CD4-positive, alpha-beta T cell treated with Interleukin-2 at 100 ng/mL for 4 hours (primary cell): ENCODE measurements around the gene FUS.
"Not testable (repeated sequence)": the region's sequence is repeated elsewhere in the genome, so short reads cannot be mapped to it uniquely, and the experiment has no call there.

Experiments used
- DNase-seq: peaks from one replicate; pipeline ENCODE4 v3.0.0-alpha.2; 2020; ENCODE audit warnings: low spot score

The FUS gene

GRCh38 chr16:31186930-31187807 lies 7.2 kb downstream of the FUS start:
- DNase-seq: no peak

- DNase-seq: no peak
Observed at GRCh38 chr16:31187808-31188189, 7.9 kb downstream of the FUS start.

- DNase-seq: no peak
Observed at GRCh38 chr16:31188450-31189411, 8.8 kb downstream of the FUS start.

DNA sequence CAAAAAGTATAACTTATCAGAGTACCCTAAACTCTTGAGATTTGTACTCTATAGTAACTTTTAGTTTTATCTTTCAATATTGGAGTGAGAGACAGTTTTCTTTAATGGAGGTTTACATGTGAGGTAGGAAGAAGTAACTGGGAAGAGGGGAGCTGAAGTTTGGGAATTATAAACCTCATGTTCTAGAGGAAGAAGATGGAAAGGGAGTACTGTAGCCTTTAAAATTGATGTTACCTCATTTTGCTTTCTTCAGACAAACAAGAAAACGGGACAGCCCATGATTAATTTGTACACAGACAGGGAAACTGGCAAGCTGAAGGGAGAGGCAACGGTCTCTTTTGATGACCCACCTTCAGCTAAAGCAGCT lies 9.5 kb downstream of the FUS start:
- no peak for DNase-seq

- DNase-seq: no peak
Observed at GRCh38 chr16:31190061-31190460, 10.1 kb downstream of the FUS start.

- DNase-seq: no peak
Observed at GRCh38 chr16:31190818-31191444, 11.0 kb downstream of the FUS start.

DNA sequence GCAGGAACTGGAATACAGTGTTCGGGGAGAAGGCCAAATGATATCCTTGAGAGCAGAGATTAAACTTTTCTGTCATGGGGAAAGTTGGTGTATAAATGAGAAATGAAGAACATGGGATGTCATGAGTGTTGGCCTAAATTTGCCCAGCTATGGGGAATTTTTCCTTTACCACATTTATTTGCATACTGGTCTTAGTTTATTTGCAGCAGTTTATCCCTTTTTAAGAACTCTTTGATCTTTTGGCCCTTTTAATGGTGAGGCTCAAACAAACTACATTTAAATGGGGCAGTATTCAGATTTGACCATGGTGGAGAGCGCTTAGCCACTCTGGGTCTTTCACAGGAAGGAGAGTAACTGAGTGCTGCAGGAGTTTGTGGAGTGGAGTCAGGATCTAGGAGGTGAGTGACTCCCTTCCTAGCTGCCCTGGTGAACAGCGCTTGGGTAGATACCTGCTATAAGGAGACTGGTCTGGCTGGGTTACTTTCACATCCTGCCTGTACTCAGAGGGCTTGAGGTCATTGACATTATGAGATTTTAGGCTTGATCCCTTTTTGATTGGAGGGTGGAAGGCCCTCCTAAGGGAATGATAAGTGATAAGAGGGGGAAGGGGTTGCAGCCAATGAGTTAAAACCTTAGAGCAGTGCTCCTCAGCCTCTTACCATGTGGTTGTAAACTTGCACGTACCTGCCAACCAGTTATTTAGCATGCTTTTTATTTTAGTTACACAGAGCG lies 11.9 kb downstream of the FUS start:
- no peak for DNase-seq

DNA sequence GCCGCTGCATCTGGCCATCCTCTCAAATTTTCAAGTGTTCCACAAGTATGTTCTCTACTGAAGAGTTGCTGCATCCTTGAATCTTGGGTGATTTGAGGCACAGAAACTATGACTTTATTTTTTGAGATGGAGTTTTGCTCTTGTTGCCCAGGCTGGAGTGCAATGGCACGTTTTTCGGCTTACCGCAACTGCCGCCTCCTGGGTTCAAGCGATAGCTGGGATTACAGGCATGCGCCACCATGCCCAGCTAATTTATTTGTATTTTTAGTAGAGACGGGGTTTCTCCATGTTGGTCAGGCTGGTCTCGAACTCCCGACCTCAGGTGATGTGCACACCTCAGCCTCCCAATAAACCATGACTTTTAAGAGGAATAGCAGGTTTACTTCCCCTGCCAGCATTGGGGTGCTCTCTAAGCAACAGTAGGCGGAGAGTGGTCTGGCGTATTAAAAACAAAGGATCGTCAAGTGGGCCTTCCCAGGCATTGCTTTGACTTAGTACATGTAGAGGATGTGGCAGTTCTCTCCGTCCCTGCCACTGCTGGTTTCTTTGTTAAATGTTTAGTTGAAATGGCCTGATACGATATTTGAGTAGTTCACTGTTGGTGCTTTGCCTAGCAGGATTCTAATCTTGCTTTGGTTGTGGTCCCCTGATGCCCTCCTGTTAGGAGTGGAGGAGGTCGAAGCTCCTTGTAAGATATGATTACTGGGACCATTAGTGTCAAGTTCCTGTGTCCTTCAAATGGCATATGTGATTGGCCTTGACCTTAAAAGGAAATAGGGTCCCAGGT lies 13.1 kb downstream of the FUS start:
- DNase-seq: no peak

- no peak for DNase-seq
Observed at GRCh38 chr16:31193874-31194273, 13.9 kb downstream of the FUS start.

DNA sequence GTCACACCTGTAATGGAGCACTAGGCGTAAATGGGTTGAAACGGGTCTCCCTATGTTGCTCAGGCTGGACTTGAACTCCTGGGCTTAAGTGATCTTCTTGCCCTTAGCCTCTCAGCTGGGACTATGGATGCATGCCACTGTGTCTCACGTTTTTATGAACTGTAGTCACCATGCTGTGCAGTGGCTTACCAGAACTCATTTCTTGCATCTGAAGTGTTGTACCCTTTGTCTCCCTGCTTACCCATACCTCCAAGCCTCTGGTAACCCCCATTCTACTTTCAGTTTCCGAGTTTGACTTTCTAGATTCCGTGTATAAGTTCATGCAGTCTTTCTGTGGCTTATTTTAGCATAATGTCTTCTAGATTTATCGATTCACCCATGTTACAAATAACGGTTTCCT lies 15.0 kb downstream of the FUS start:
- no peak for DNase-seq

DNA sequence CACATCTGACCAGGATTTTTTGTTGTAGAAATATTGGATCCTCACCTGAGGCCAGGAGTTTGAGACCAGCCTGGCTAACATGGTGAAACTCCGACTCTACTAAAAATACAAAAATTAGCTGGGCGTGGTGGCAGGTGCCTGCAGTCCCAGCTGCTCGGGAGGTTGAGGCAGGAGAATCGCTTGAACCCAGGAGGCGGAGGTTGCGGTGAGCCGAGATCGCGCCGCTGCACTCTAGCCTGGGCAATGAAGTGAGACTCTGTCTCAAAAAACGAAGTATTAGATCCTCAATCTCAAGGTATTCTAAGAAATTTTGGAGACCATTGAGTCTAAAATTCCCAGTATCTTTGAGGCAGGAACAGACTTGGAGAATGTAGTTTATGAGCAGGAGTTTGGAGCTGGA lies 15.9 kb downstream of the FUS start:
- not testable (repeated sequence) for DNase-seq

- no peak for DNase-seq
Observed at GRCh38 chr16:31196324-31197088, 16.6 kb downstream of the FUS start.

DNA sequence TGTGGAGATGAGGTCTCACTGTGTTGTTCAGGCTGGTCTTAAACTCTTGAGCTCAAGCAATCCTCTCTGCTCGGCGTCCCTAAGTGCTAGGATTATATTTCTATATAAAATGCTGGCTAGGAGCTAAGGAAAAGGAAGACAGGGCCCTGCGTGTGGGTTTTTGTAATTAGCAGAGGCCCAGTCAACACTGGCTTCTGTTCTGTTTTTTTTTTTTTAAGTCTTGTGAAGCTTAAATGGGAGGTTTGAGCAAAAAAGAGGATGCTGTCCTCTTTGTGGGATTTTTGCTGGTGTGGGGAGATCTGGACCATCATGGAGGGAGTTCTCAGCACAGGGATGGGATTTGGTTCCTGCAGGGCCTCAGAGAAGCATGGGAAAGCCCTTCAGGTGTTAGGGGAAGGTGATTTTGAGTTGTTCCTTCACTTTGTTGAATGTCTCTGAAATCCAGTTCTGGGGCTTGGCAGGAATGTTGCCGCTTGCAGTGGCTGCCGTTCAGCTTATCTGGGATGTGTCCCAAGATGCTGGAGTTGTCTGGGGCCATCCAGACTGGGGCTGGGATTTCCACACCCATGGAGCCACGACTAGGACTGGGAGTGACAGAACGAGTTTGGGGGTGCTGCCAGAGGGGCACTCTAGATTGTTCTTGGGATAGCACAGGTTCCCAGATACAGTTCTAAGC lies 18.4 kb downstream of the FUS start:
- DNase-seq: no peak

DNA sequence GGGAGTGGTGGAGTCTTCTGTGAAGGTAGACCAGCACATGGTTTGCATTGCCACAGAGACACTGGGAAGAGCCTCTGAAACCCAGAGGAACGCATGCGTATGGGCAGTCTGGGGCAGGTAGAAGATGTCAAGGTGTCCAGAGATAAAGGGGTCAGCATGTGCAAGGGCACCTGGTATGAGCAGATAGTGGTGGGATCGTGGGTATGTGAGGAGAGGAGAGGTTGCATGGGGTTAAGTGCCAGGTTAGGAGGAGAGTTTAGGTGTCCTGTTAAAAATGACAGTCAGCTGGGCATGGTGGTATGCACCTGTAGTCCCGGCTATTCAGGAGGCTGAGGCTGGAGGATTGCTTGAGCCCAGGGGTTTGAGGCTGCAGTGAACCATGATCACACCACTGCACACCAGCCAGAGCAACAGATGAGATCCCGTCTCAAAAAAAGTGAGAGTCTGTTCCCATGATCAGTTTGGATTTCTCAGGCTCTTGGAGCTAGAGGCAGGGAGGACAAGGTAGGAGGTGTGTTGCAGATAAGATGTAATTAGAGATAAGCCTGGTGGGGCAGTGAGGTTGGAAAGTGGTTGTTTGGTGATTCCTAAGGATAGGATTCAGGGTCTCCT lies 19.6 kb downstream of the FUS start:
- no peak for DNase-seq

GRCh38 chr16:31200111-31200510 lies 20.2 kb downstream of the FUS start:
- DNase-seq: not testable (repeated sequence)

- DNase-seq: peak; percentile 60
Observed at GRCh38 chr16:31200821-31201568, 21.1 kb downstream of the FUS start.

DNA sequence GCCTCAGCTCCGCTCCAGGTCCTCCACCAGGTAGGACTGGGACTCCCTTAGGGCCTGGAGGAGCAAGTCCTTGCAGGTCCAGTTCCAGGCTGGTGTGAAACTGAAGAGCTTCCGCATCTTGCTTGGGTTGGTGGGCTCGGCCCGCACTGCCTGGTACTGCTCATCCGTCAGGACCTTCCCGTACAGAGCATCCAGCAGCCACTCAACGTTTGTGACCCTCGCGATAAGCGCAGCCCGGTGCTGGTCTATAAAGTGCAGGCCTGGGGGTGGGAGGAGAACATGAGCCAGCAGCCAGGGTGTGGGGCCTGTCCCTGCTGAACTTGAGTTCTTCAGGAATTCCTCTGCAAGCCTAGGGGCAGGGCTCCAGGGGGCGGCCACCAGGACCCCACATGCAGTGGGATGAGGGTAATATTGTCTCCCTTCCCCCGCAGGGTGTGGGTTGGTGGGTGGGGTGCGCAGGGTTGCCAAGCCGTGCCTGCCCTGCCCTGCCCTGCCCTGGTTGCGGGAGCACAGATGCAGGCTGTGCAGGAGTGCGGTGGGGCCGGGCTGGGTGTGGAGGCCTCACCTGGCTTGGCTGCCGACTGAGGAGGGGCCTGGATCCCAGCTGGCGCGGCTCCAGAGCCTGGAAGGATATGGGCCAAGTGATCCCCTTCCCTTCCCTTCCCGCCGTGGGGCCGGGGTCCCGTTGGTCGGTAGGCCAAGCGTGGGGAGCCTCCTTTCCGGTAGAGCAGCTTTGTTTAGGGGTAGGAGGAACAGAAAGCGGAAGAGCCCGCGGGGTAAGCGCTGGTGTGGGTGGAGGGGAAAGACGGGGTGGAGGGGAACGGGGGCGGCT lies 21.9 kb downstream of the FUS start:
- DNase-seq: peak; percentile 40
